Hematopoietic multipotent progenitor cell treated with erythropoietin and hydrocortisone succinate and interleukin-3 and kit ligand, for 6 days (in vitro differentiated cells): ENCODE data around the gene PTPA.

Source experiments
- DNase-seq: peaks from one replicate; pipeline ENCODE4 v3.0.0-alpha.2; 2015

Gene PTPA

GRCh38 chr9:129110740-129111527 is at the start of gene PTPA, which contains the start of gene CRAT:
Gene PTPA (plus strand): TSS chr9:129111415. CDS start chr9:129111601, 186 bp downstream.
Gene CRAT (minus strand): TSS chr9:129110793. CDS start chr9:129110509, 284 bp downstream.
- peak; percentile 98 for DNase-seq

- DNase-seq = no peak
Observed at GRCh38 chr9:129063061-129063460, 48.2 kb upstream of the PTPA start.

- DNase-seq = no peak
Observed at GRCh38 chr9:129064499-129064908, 46.7 kb upstream of the PTPA start.

GRCh38 chr9:129068110-129068509 is 43.1 kb upstream of the PTPA start:
- DNase-seq = no peak

GRCh38 chr9:129068990-129069861 is 42.0 kb upstream of the PTPA start:
- DNase-seq = peak; percentile 99

GRCh38 chr9:129069862-129070641 is 41.2 kb upstream of the PTPA start:
- DNase-seq = peak; percentile 94

- peak; percentile 79 for DNase-seq
Observed at GRCh38 chr9:129070696-129071525, 40.3 kb upstream of the PTPA start.

GRCh38 chr9:129071526-129072126 is 39.6 kb upstream of the PTPA start:
- peak; percentile 73 for DNase-seq

- peak; percentile 44 for DNase-seq
Observed at GRCh38 chr9:129072171-129072570, 39.0 kb upstream of the PTPA start.

GRCh38 chr9:129073404-129073803 is 37.8 kb upstream of the PTPA start:
- DNase-seq = no peak

- DNase-seq = no peak
Observed at GRCh38 chr9:129074106-129074505, 37.1 kb upstream of the PTPA start.

- no peak for DNase-seq
Observed at GRCh38 chr9:129075996-129076639, 35.1 kb upstream of the PTPA start.

GRCh38 chr9:129076640-129077037 is 34.6 kb upstream of the PTPA start:
- DNase-seq = no peak

- no peak for DNase-seq
Observed at GRCh38 chr9:129077236-129077635, 34.0 kb upstream of the PTPA start.

- no peak for DNase-seq
Observed at GRCh38 chr9:129078691-129079503, 32.3 kb upstream of the PTPA start.

- no peak for DNase-seq
Observed at GRCh38 chr9:129079829-129080228, 31.4 kb upstream of the PTPA start.

GRCh38 chr9:129080298-129080600 is 31.0 kb upstream of the PTPA start:
- peak; percentile 60 for DNase-seq

- peak; percentile 99 for DNase-seq
Observed at GRCh38 chr9:129080601-129081387, 30.4 kb upstream of the PTPA start, which contains the start of gene DOLPP1. Gene DOLPP1 (plus strand): TSS chr9:129081111. CDS start chr9:129081132, 21 bp downstream.

GRCh38 chr9:129081388-129081904 is 29.8 kb upstream of the PTPA start:
- DNase-seq = peak; percentile 54
